ENCODE data around the gene CYB561. TPM values are rescaled to one million over a fixed set of nuclear protein-coding genes. Genes with fewer than 3 reads are reported as not detected.

CYB561 gene
- total and polyA plus RNA-seq, 2 of the 4 experiments (the other 2 are of a cell fraction), result 2.5 to 3.0 TPM

DNA sequence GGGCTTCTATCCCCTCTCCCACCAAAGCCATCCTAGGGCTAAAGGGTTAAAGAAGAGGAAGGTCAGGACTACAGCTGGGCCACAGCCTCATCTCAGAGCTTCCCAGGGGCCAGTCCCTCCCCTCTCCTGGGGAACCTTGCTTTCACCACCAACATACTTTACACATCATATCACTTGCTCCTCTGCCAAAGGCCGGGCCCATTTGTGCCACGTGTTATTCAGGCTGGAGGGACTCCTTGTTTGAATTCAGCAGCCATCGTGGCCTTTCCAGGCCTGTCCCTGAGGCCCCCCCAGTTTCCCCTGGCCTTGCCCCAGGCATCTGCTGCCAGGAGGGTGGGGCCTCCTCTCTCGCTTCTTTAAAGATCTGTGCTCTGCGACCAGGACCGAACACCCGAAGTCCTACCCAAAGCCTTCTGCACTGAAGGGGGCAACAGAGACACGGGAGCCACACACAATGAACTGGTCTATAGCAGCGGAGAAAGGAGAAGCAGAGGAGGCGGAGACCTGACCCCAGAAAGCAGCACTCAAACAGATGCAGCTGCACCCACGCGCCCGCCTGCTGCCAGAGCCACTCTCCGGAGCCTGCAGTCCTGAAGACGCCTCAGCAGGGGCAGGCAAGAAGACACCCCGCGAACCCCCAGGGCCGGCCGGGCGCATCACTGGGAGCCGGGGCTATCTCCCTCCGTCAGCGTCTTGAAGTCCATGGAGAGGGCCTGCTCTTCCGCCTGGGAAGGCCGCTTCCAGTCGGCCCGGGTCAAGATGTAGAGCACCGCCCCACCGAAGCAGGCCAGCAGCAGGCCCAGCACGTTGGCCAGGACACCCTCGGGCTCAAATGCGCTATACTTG lies 12.1 kb downstream of the CYB561 start:
- peak overlapping the region; percentile 45 for H3K18ac ChIP-seq (ENCODE audit: low read depth, low read length)
- no peaks in the 10 kb centered on the region; the same call in 1 of the 2 replicates for H4K20me1 ChIP-seq (ENCODE audit: insufficient read depth, low read length)
- peak overlapping the region; percentile 65 for H4K91ac ChIP-seq (ENCODE audit: insufficient read depth, low read depth, low read length)
- POLR2A ChIA-PET (ENCODE audit: unreplicated experiment), result interaction anchor here (1.1 kb wide), 1 partner anchor 189 kb away, joined by 3 read pairs; no protein-coding TSS in a partner anchor
- peak overlapping the region; percentile 61 for H3K27ac ChIP-seq (ENCODE audit: insufficient read depth, low read length)
- WGBS, 2 experiments (ENCODE audit: extremely low coverage in 2 of 2, insufficient read length in 1 of 2), result 80% methylated on average over 13 of the region's 32 CpGs; no CpG with 5 or more reads in 1 of the 2 experiments
- peak overlapping the region; percentile 31; the same call in 1 of the 2 replicates for H4K5ac ChIP-seq (ENCODE audit: low read depth, low read length)
- H3K56ac ChIP-seq (ENCODE audit: extremely low read depth, insufficient read depth, low read length), result no peak overlapping the region
- H3K23ac ChIP-seq (ENCODE audit: low read depth, low read length), result no peak overlapping the region; the same call in 1 of the 2 replicates
- H3K4me1 ChIP-seq (ENCODE audit: control insufficient read depth, insufficient read depth, low read length), result peaks cover 28% of the 10 kb centered on the region
- H3K79me1 ChIP-seq (ENCODE audit: low read depth in 1 of 2, low read length in 2 of 2), result no peaks in the 10 kb centered on the region
- H3K4me2 ChIP-seq (ENCODE audit: low read depth, low read length), result no peak overlapping the region
- H4K8ac ChIP-seq (ENCODE audit: low read depth in 2 of 2, low read length in 2 of 2), result peak overlapping the region; percentile 42 to 88; a peak in 3 of 4 replicates
- peak overlapping the region; percentile 84 for H2BK120ac ChIP-seq (ENCODE audit: low read depth, low read length)
- peak overlapping the region; percentile 11; the same call in 1 of the 2 replicates for H3K9ac ChIP-seq (ENCODE audit: low read depth, low read length)
- peak overlapping the region; percentile 41 for H2BK5ac ChIP-seq (ENCODE audit: low read depth, low read length, poor library complexity, severe bottlenecking)
- H2BK15ac ChIP-seq (ENCODE audit: low read depth, low read length), result peak overlapping the region; percentile 53; the same call in 1 of the 3 replicates
- H3K4me3 ChIP-seq (ENCODE audit: insufficient read depth, low read depth, low read length), result no peak overlapping the region
- intact Hi-C loops (cut with micrococcal nuclease), result loop anchor here (2.0 kb wide), 2 partner anchors 45 to 117 kb away; partner anchors contain the start of gene DCAF7
- peak overlapping the region; percentile 62 for H2AK9ac ChIP-seq (replicated peaks; ENCODE audit: low read depth, low read length, poor library complexity)
- H3K27me3 ChIP-seq (ENCODE audit: control insufficient read depth, insufficient read depth, low read length), result no peaks in the 10 kb centered on the region
- peak overlapping the region; percentile 61 for H2BK20ac ChIP-seq (ENCODE audit: low read depth, low read length)
- peak overlapping the region; percentile 58 for H3K14ac ChIP-seq (replicated peaks; ENCODE audit: low read depth, low read length)
- peaks cover 8% of the 10 kb centered on the region; the same call in 1 of the 2 replicates for H3K36me3 ChIP-seq (ENCODE audit: control insufficient read depth, insufficient read depth, low read length)
- peak overlapping the region; percentile 60 for H2AFZ ChIP-seq (replicated peaks; ENCODE audit: low read length, poor library complexity)
- peak; percentile 79 for ATAC-seq (ENCODE audit: low read depth)
- dilution Hi-C loops (cut with HindIII; ENCODE audit: low sequenced_read_pairs, unreplicated experiment), result no loop called here
- CTCF ChIA-PET, result interaction anchor here (1.3 kb wide), 1 partner anchor 178 kb away, joined by 3 read pairs; no protein-coding TSS in a partner anchor
- H3K9me3 ChIP-seq (ENCODE audit: control insufficient read depth, insufficient read depth, low read length), result no peaks in the 10 kb centered on the region
- H3K9me1 ChIP-seq (ENCODE audit: insufficient read depth, low read length), result peaks cover 19% of the 10 kb centered on the region
- peak; percentile 92 for DNase-seq
- peak overlapping the region; percentile 85 for H3K4ac ChIP-seq (ENCODE audit: low read depth, low read length)
- BruUV-seq (replicated peaks), result no TSS peak
- in situ Hi-C loops (cut with MboI; ENCODE audit: low sequenced_read_pairs), result no loop called here
- TF ChIP-seq MAZ (IDR thresholded peaks at IDR 0.05; ENCODE audit: borderline replicate concordance, low read depth, low read length) (peak; percentile 46; the same call in 1 of the 2 replicates), MXI1 (IDR thresholded peaks at IDR 0.05; ENCODE audit: borderline replicate concordance, low read depth, low read length) (peak; percentile 74; the same call in 1 of the 2 replicates), FOS (IDR thresholded peaks at IDR 0.05; ENCODE audit: low read depth, low read length) (no peak), USF2 (IDR thresholded peaks at IDR 0.05; ENCODE audit: low read depth, low read length) (peak; percentile 68)
- peak overlapping the region; percentile 83 for H2AK5ac ChIP-seq (ENCODE audit: low read depth, low read length)

All from IMR-90 (cell line).